ENCODE results near the gene VPS25. TPM values are rescaled to one million over a fixed set of nuclear protein-coding genes. Genes with fewer than 3 reads are reported as not detected.

Gene VPS25
- total RNA-seq, 1 experiment from 2014 or later, result 37.7 TPM

DNA sequence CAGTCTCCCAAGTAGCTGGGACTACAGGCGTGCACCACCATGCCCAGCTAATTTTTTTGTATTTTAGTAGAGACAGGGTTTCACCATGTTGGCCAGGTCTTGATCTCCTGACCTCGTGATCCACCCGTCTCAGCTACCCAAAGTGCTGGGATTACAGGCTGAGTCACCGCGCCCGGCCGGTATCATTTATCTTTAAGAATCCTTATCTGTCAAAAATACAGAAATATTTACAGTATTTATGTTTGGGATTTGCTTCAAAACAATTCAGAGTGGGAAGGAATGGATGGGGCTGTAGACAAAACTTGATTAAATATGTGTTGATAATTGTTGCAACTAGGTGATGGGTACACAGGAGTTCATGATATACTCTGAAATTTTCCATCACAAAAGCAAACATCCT is 47.9 kb downstream of the VPS25 start:
- Histone ChIP-seq H3K9me3 (ENCODE audit: control insufficient read depth, insufficient read depth, low read depth, low read length) (no peaks in the 10 kb centered on the region), H3K36me3 (ENCODE audit: control insufficient read depth, insufficient read depth, low read length) (no peaks in the 10 kb centered on the region; the same call in none of the 2 replicates), H3K27ac (ENCODE audit: low read length) (no peak overlapping the region), H3K4me1 (ENCODE audit: control insufficient read depth, insufficient read depth, low read length) (peaks cover 7% of the 10 kb centered on the region), H3K4me3 (ENCODE audit: low read depth in 2 of 2, low read length in 2 of 2) (no peak overlapping the region), H3K27me3 (ENCODE audit: control insufficient read depth, insufficient read depth, low read length) (no peaks in the 10 kb centered on the region)
- in situ Hi-C loops (cut with HindIII; ENCODE audit: low pct_unique_long_range_greater_than_20kb, low sequenced_read_pairs) (no loop called here), intact Hi-C loops (cut with micrococcal nuclease; ENCODE audit: unreplicated experiment) (no loop called here)
- DNase-seq (ENCODE audit: low read depth, low spot score), result no peak
- ChIA-PET CTCF (no interaction called here), POLR2A (no interaction called here)
- no TSS peak for BruUV-seq (replicated peaks)
- no peak for TF ChIP-seq TCF7L2 (IDR thresholded peaks at IDR 0.05; ENCODE audit: low read depth, low read length)
- TF ChIP-seq POLR2AphosphoS5 (IDR thresholded peaks at IDR 0.05; ENCODE audit: low read depth, low read length), result no peak
- TF ChIP-seq SIN3A (IDR thresholded peaks at IDR 0.05; ENCODE audit: borderline replicate concordance, insufficient read depth, low read depth, low read length), result no peak
- TF ChIP-seq, protein P1, sequence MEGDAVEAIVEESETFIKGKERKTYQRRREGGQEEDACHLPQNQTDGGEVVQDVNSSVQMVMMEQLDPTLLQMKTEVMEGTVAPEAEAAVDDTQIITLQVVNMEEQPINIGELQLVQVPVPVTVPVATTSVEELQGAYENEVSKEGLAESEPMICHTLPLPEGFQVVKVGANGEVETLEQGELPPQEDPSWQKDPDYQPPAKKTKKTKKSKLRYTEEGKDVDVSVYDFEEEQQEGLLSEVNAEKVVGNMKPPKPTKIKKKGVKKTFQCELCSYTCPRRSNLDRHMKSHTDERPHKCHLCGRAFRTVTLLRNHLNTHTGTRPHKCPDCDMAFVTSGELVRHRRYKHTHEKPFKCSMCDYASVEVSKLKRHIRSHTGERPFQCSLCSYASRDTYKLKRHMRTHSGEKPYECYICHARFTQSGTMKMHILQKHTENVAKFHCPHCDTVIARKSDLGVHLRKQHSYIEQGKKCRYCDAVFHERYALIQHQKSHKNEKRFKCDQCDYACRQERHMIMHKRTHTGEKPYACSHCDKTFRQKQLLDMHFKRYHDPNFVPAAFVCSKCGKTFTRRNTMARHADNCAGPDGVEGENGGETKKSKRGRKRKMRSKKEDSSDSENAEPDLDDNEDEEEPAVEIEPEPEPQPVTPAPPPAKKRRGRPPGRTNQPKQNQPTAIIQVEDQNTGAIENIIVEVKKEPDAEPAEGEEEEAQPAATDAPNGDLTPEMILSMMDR (IDR thresholded peaks at IDR 0.05), result no peak
- TF ChIP-seq REST (IDR thresholded peaks at IDR 0.05; ENCODE audit: insufficient read depth in 1 of 2, low read depth in 2 of 2, low read length in 1 of 2), result no peak
- ATAC-seq, result no peak

GRCh38 chr17:42827472-42827871 is 54.2 kb downstream of the VPS25 start:
- in situ Hi-C loops (cut with HindIII; ENCODE audit: low pct_unique_long_range_greater_than_20kb, low sequenced_read_pairs), result no loop called here
- no peak for ATAC-seq

More at GRCh38 chr17:42827472-42827871, 54.2 kb downstream of the VPS25 start:
- Histone ChIP-seq H3K36me3 (ENCODE audit: control insufficient read depth, insufficient read depth, low read length) (no peaks in the 10 kb centered on the region; the same call in 1 of the 2 replicates), H3K9me3 (ENCODE audit: control insufficient read depth, insufficient read depth, low read depth, low read length) (no peaks in the 10 kb centered on the region), H3K4me3 (ENCODE audit: low read depth in 2 of 2, low read length in 2 of 2) (no peak overlapping the region), H3K27ac (ENCODE audit: low read length) (no peak overlapping the region), H3K4me1 (ENCODE audit: control insufficient read depth, insufficient read depth, low read length) (peaks cover 10% of the 10 kb centered on the region), H3K27me3 (ENCODE audit: control insufficient read depth, insufficient read depth, low read length) (no peaks in the 10 kb centered on the region)
- ChIA-PET POLR2A (interaction anchor here (0.6 kb wide), 1 partner anchor 129 kb away, joined by 6 read pairs; no protein-coding TSS in a partner anchor), CTCF (no interaction called here)
- no peak for DNase-seq (ENCODE audit: low read depth, low spot score)
- TF ChIP-seq TCF7L2 (IDR thresholded peaks at IDR 0.05; ENCODE audit: low read depth, low read length) (no peak), REST (IDR thresholded peaks at IDR 0.05; ENCODE audit: insufficient read depth in 1 of 2, low read depth in 2 of 2, low read length in 1 of 2) (no peak), SIN3A (IDR thresholded peaks at IDR 0.05; ENCODE audit: borderline replicate concordance, insufficient read depth, low read depth, low read length) (no peak), POLR2AphosphoS5 (IDR thresholded peaks at IDR 0.05; ENCODE audit: low read depth, low read length) (no peak)
- TF ChIP-seq, protein P1 (IDR thresholded peaks at IDR 0.05), result no peak
- intact Hi-C loops (cut with micrococcal nuclease; ENCODE audit: unreplicated experiment), result no loop called here
- BruUV-seq (replicated peaks), result no TSS peak

All from Panc1 (cell line).